ENCODE data around the gene FAM241B. TPM values are rescaled to one million over a fixed set of nuclear protein-coding genes. Genes with fewer than 3 reads are reported as not detected.

Gene FAM241B
- total RNA-seq, 1 donor from 2014 or later = 0.98 TPM

DNA sequence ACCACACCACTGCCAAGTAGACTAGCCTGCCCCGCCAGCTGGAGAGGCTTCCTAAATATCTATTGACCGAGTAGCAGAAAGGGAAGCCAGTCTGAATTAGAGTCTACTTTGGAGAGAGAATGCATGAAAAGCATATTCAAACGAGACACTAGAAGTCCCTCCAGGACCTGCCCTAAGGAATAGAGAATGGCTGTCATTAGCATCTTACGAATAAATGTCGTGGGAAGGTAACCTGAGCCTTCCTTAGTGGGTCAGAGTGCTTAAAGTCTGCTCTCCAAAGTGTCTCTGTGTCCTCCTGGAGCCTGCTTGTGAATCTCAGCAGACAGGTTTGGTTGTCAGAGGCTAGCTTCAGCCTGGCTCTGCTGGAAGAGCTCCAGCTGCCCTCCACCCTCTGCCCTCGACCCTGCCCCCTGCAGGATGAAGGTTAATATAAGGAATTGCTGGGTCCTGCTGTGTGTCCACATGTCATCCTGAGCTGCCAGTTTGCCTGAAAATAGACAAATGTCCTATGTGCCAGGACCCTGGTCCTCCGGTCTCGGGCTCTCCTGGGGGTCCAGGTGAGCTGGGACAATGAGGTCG, 33.4 kb downstream of the FAM241B start:
- DNase-seq (ENCODE audit: extremely low spot score in 2 of 2) = no peak
- intact Hi-C loops (cut with DNase I) = no loop called here
- Histone ChIP-seq H3K36me3 (no peaks in the 10 kb centered on the region), H3K4me1 (no peaks in the 10 kb centered on the region), H3K9me3 (no peaks in the 10 kb centered on the region), H3K27me3 (no peaks in the 10 kb centered on the region), H3K4me3 (no peak overlapping the region), H3K27ac (no peak overlapping the region)
- TF ChIP-seq POLR2A (IDR thresholded peaks at IDR 0.05) (no peak), POLR2AphosphoS5 (IDR thresholded peaks at IDR 0.05; ENCODE audit: insufficient read depth in 1 of 2, low read depth in 1 of 2) (no peak)
- TF ChIP-seq, protein P1, sequence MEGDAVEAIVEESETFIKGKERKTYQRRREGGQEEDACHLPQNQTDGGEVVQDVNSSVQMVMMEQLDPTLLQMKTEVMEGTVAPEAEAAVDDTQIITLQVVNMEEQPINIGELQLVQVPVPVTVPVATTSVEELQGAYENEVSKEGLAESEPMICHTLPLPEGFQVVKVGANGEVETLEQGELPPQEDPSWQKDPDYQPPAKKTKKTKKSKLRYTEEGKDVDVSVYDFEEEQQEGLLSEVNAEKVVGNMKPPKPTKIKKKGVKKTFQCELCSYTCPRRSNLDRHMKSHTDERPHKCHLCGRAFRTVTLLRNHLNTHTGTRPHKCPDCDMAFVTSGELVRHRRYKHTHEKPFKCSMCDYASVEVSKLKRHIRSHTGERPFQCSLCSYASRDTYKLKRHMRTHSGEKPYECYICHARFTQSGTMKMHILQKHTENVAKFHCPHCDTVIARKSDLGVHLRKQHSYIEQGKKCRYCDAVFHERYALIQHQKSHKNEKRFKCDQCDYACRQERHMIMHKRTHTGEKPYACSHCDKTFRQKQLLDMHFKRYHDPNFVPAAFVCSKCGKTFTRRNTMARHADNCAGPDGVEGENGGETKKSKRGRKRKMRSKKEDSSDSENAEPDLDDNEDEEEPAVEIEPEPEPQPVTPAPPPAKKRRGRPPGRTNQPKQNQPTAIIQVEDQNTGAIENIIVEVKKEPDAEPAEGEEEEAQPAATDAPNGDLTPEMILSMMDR (IDR thresholded peaks at IDR 0.05) = no peak

DNA sequence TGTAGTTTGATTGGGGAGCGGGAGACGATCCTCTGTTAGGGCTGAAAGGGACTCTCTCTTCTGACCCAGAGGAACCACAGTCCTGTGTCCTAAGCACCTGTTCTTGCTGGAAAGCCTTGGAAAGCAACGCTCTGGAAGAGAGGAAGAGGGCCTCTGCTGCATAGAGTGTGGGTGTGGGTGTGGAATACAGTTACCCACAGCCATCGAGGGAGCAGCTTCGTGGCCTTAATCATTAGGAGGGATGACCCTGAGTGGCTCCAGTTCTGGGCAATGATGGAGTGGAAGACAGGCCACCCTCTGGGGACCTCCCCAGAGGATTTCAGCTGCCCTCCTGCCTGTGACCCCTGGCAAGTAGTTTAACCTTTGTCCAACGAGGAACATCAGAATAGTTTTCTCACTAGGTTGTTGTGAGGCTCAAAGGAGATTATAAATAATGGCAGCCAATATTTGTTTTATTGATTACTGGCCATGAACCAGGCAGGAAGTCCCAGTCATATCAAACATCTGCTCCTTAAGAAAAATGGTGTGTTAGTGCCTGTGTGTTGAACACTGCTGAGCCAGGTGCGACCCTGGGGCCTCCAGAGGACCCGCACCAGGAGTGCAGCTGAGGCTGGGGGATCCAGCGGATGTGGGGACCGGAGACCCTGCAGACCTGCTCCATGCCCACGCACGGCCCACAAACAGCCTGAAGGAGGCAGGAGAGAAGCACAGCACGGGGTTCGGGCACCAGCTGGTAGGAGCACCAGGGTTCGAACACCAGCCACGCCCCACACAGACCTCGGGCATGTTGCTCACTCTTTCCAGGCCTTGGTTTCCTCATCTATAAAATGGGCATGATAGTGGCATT, 35.6 kb downstream of the FAM241B start:
- Histone ChIP-seq H3K27me3 (no peaks in the 10 kb centered on the region), H3K4me1 (no peaks in the 10 kb centered on the region), H3K27ac (no peak overlapping the region), H3K4me3 (no peak overlapping the region), H3K9me3 (no peaks in the 10 kb centered on the region), H3K36me3 (no peaks in the 10 kb centered on the region)
- DNase-seq (ENCODE audit: extremely low spot score in 2 of 2) = no peak
- intact Hi-C loops (cut with DNase I) = no loop called here
- TF ChIP-seq POLR2AphosphoS5 (IDR thresholded peaks at IDR 0.05; ENCODE audit: insufficient read depth in 1 of 2, low read depth in 1 of 2) (no peak), POLR2A (IDR thresholded peaks at IDR 0.05) (no peak)
- TF ChIP-seq, protein P1 (IDR thresholded peaks at IDR 0.05) = no peak

DNA sequence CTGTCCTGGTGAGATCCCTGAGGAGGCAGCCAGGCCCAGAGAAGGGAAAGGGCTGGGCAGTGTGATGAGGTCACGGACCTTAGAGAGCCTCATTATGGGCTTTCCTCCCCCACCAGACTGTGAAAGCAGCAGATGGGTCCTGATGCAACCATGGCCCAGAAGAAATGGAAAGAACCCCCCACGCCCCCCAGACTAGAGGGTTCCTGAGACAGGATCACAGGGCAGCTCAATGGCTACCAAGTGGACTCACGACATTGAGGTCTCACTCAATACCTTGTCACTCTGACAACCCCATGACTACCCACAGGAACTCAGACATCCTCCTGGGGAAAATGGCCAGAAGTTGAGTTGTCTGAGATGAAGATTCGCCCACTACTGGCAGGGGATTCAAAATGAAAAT, 36.7 kb downstream of the FAM241B start:
- Histone ChIP-seq H3K4me3 (no peak overlapping the region), H3K9me3 (no peaks in the 10 kb centered on the region), H3K4me1 (no peaks in the 10 kb centered on the region), H3K27ac (no peak overlapping the region), H3K36me3 (no peaks in the 10 kb centered on the region), H3K27me3 (no peaks in the 10 kb centered on the region)
- intact Hi-C loops (cut with DNase I) = no loop called here
- TF ChIP-seq, protein P1 (IDR thresholded peaks at IDR 0.05) = no peak
- TF ChIP-seq POLR2AphosphoS5 (IDR thresholded peaks at IDR 0.05; ENCODE audit: insufficient read depth in 1 of 2, low read depth in 1 of 2) (no peak), POLR2A (IDR thresholded peaks at IDR 0.05) (no peak)
- DNase-seq (ENCODE audit: extremely low spot score in 2 of 2) = no peak

DNA sequence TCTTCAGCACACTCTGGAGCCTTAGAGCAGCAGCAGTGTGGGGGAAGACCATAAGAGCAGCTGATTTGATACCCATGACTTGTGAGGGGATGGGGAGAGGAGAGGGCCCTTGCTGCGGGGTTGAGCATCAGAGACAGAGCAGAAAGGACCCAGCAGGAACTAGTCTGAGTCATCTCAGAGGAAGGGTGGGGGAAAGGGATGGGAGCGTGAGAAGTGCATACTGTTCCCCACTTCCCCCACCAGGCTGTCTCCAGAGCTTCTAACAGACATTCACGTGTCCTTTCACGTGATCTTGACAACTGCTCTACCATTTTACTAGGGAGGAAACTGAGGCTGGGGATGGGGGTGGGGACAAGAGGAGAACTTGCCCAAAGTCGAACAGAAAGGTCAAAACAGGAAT, 38.7 kb downstream of the FAM241B start:
- intact Hi-C loops (cut with DNase I) = no loop called here
- Histone ChIP-seq H3K27ac (no peak overlapping the region), H3K27me3 (no peaks in the 10 kb centered on the region), H3K9me3 (no peaks in the 10 kb centered on the region), H3K36me3 (no peaks in the 10 kb centered on the region), H3K4me1 (no peaks in the 10 kb centered on the region), H3K4me3 (no peak overlapping the region)
- DNase-seq (ENCODE audit: extremely low spot score in 2 of 2) = no peak
- TF ChIP-seq POLR2A (IDR thresholded peaks at IDR 0.05) = no peak
- no peak for TF ChIP-seq POLR2AphosphoS5 (IDR thresholded peaks at IDR 0.05; ENCODE audit: insufficient read depth in 1 of 2, low read depth in 1 of 2)
- TF ChIP-seq, protein P1 (IDR thresholded peaks at IDR 0.05) = no peak

DNA sequence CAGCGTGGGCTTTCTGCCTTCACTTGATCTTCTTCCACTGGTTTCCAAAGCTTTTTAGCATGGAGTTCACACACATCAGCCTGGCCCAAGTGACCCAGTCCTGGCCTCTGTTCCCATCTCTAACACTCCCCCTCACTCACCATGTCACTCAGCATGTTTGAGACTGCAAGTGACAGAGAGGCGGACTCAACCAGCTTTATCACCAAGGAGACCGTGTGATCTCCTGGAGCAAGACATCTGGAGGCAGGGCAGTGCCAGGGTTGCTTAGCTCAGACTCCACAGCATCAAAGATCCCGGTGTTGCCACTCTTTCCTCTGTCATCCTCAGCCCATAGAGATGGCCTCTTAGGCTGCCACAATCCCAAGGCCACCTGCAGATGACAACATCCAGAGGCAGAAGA, 39.4 kb downstream of the FAM241B start:
- no peak for TF ChIP-seq POLR2AphosphoS5 (IDR thresholded peaks at IDR 0.05; ENCODE audit: insufficient read depth in 1 of 2, low read depth in 1 of 2)
- TF ChIP-seq POLR2A (IDR thresholded peaks at IDR 0.05) = no peak
- TF ChIP-seq, protein P1 (IDR thresholded peaks at IDR 0.05) = no peak
- Histone ChIP-seq H3K4me1 (no peaks in the 10 kb centered on the region), H3K9me3 (no peaks in the 10 kb centered on the region), H3K27ac (no peak overlapping the region), H3K36me3 (no peaks in the 10 kb centered on the region), H3K4me3 (no peak overlapping the region), H3K27me3 (no peaks in the 10 kb centered on the region)
- intact Hi-C loops (cut with DNase I) = no loop called here
- DNase-seq (ENCODE audit: extremely low spot score in 2 of 2) = no peak

Measured in vagina (tissue), 2 donors.